MM.1S (cell line): ENCODE results near the gene LCN10.

ENCODE experiments used
- EZH2 ChIP-seq: fragments of 300-600 bp; sonication (generic); optimal IDR thresholded peaks from 2 replicates; pipeline ENCODE3; 2017; ENCODE audit warnings: low read depth, mild to moderate bottlenecking, antibody characterized with exemption, low read length, mixed read lengths
- EZH2phosphoT487 ChIP-seq: fragments of 300-600 bp; sonication (generic); IDR thresholded peaks from 2 replicates; pipeline ENCODE4 v1.6.1; 2018; ENCODE audit warnings: antibody characterized with exemption, low read length
- TF ChIP-seq, protein P1 (sequence below): fragments of 300-600 bp; sonication (generic); IDR thresholded peaks from 2 replicates; pipeline ENCODE4 v1.5.1; 2016; ENCODE audit warnings: antibody characterized with exemption, low read length, mixed read lengths

DNA sequence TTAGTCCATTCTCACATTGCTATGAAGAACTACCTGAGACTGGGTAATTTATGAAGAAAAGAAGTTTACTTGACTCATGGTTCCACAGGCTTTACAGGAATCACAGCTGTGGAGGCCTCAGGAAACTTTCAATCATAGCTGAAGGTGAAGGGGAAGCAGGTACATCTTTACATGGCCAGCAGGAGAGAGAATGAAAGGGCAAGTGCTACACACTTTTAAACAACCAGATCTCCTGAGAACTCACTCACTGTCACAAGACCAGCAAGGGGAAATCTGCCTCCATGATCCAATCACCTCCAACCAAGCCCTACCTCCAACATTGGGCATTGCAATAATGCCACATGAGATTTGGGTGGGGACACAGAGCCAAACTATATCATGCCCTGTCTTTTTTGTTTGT, 9.1 kb upstream of the LCN10 start:
- no peak for TF ChIP-seq EZH2
- TF ChIP-seq, protein P1, sequence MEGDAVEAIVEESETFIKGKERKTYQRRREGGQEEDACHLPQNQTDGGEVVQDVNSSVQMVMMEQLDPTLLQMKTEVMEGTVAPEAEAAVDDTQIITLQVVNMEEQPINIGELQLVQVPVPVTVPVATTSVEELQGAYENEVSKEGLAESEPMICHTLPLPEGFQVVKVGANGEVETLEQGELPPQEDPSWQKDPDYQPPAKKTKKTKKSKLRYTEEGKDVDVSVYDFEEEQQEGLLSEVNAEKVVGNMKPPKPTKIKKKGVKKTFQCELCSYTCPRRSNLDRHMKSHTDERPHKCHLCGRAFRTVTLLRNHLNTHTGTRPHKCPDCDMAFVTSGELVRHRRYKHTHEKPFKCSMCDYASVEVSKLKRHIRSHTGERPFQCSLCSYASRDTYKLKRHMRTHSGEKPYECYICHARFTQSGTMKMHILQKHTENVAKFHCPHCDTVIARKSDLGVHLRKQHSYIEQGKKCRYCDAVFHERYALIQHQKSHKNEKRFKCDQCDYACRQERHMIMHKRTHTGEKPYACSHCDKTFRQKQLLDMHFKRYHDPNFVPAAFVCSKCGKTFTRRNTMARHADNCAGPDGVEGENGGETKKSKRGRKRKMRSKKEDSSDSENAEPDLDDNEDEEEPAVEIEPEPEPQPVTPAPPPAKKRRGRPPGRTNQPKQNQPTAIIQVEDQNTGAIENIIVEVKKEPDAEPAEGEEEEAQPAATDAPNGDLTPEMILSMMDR = no peak
- TF ChIP-seq EZH2phosphoT487 = no peak
